ENCODE measurements around the gene SOX21.

DNA sequence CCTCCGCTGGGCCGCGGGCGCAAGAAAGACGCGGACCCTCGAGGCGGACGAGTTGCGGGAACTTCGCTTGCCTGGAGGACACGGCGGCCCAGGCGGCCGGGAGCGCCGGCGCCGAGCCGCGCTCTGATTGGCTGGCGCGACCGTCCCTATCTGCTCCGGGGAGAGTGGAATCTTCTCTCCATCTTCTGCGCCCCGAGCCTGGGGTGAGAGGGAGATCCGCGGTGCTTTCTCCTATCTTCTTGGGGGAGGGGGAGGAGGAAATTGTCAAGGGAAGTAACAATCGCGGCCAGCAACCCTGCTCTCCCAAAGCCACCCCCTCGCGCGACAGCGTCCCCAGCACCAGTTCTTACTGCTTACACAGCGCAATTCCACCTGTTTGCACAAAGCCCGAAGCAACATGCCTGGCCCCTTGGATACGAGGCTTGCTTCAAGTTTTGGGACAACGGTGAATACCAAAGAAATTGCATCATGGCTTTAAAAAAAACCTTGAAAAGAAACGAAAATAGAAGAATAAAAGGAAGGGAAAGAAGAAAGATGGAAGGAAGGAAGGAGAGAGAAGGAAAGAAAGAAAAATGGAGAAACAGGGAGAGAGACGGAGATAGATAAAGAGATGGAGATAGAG lies 4.8 kb downstream of the SOX21 start:
- no peak for TF ChIP-seq POLR2A (IDR thresholded peaks at IDR 0.05)
- no peak for TF ChIP-seq CTCF (IDR thresholded peaks at IDR 0.05)
